Activated CD8-positive, alpha-beta memory T cell treated with anti-CD3 and anti-CD28 coated beads, Interleukin-2, amount 50 U/mL, for 1 hour (primary cell): ENCODE measurements around the gene UBA52.
"Not testable (repeated sequence)": the region's sequence is repeated elsewhere in the genome, so short reads cannot be mapped to it uniquely, and the experiment has no call there.

Source experiments
- DNase-seq: peaks from one replicate; pipeline ENCODE4 v3.0.0-alpha.2; 2020; ENCODE audit errors: extremely low read depth

The UBA52 gene

GRCh38 chr19:18593367-18594095 is 21.9 kb downstream of the UBA52 start:
- DNase-seq: no peak

DNA sequence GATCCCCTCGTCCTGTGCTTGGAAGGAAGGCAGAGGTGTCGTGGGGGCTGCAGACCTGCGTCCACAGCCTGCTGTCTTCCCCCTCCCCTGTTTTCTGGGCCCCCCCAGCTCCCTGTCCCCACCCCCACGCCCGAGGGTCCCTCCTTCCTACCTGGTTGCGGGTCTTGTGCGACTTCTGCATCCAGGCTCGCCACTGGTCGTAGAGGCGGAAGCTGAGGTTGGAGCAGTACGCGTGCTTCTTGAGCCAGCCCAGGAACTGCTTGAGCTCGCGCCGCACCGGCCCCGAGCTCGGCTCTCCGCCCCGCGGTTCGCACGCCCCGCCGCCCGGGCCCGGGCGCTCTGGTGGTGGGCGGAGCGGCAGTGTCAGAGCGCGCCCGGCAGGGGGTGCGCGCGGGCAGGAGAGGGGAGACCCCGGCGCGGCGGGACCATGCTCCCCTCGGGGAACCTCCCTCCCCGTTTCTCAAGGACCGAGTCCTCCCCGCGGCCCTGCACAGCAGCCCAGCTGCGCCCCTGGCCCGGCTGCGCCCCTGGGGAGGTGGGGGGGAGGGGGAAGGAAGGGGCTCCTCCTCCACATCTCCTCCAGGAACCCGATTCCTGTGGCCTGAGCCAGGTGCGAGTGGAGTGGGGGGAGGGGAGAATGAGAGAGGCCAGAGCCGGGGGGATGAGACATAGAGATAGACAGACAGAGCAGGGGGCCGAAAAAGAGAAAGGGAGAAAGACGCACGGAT is 22.6 kb downstream of the UBA52 start:
- peak; percentile 39 for DNase-seq

- DNase-seq: no peak
Observed at GRCh38 chr19:18594824-18595373, 23.2 kb downstream of the UBA52 start.

DNA sequence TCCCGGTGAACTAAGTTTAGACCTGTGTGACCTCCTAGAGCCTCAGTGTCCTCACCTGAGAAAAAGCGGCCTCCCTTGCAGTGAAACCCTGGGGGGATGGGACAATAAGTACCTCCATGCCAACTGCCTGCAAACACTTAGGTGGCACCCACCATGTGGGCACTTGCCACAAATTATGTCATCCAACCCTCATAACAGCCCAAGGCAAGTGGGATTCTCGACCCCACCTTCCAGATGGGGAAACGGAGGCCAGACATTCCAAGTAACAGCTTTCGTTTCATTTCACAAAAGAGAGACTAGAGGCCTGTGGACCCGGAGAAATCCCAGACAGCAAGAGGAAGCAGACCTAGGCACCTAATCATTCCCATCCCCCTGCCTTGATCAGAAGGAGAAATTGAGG is 23.8 kb downstream of the UBA52 start:
- no peak for DNase-seq

GRCh38 chr19:18596752-18597157 is 25.1 kb downstream of the UBA52 start:
- DNase-seq: no peak

DNA sequence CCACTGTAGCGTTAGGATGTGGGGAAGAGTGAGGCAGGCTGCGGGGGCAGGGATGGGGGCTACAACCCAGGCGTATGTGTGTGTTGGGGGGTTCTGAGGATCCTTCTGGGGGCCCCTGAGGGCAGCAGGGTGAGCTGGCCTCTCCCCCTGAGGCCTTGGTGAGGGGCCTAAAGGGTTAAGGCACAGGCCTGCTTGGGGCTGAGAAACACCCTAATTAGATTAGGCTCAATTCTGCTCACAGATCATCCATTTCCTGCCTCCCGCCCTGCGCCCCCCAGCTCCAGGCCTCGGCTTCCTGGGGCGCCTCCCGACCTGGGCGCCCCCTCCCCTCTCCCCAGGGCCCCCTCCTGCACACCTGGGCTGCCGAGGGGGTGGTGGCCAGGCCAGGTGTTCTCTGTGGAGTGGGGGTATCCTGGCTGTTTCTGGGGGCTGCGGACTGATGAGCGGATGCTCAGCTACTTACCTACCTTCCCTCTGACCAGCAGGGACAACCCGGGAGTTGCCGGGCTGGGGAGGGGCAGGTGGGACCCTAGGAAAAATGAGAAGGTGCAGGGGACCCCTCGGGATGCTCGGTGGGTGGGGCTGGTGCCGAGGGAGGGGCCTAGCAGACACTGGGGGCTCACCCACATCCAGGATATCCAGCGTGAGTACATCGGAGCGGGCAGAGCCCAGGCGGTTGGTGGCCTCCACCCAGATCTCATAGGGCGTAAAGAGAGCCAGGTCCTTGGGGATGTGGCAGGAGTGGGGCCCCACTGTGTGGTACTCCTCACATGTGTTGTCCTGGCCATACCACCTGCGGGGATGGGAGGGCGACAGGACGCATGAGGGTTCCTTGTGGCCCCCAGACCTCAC is 26.4 kb downstream of the UBA52 start:
- no peak for DNase-seq

GRCh38 chr19:18599485-18599884 is 27.8 kb downstream of the UBA52 start:
- DNase-seq: no peak

DNA sequence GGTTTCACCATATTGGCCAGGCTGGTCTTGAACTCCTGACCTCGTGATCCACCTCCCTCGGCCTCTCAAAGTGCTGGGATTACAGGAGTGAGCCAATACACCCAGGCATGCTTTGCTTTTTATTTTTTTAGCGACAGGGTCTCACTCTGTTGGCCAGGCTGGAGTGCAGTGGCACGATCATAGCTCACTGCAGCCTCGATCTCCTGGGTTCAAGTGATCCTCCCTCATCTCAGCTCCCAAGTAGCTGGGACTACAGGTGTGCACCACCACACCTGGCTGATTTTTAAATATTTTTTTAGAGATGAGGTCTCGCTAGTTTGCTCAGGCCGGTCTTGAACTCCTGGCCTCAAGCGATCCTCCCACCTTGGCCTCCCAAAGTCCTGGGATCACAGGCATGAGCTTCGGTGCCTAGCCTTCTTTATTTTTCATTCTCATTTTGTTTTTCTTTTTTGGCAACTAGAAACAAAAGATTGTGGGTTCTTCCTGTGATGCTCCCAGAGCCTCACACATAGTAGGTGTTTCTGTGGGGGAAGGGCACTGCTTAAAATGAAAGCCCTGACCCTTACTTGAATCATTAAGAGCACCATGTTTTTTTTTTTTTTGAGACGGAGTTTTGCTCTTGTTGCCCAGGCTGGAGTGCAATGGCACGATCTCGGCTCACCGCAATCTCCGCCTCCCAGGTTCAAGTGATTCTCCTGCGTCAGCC is 29.2 kb downstream of the UBA52 start:
- DNase-seq: not testable (repeated sequence)

DNA sequence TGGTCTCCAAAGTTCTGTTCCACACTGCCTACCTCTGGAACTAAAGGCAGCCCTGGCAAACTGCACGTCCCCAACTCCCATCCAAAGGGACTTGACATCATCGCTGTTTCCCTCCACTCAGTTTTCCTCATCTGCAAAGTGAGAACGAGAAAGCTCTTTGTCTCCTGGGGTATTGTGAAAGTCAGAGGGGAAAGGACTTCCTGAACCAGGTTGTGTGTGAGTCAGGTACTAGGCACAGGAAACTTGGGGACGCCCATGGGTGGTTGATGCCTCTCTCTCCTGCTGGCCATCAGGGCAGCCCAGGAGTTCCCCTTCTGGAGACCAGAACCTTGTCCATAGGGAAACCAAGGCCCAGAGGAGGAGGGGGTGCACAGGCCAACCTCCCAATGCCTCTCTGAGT is 30.2 kb downstream of the UBA52 start:
- DNase-seq: no peak

GRCh38 chr19:18603255-18603957 is 31.7 kb downstream of the UBA52 start:
- DNase-seq: no peak

DNA sequence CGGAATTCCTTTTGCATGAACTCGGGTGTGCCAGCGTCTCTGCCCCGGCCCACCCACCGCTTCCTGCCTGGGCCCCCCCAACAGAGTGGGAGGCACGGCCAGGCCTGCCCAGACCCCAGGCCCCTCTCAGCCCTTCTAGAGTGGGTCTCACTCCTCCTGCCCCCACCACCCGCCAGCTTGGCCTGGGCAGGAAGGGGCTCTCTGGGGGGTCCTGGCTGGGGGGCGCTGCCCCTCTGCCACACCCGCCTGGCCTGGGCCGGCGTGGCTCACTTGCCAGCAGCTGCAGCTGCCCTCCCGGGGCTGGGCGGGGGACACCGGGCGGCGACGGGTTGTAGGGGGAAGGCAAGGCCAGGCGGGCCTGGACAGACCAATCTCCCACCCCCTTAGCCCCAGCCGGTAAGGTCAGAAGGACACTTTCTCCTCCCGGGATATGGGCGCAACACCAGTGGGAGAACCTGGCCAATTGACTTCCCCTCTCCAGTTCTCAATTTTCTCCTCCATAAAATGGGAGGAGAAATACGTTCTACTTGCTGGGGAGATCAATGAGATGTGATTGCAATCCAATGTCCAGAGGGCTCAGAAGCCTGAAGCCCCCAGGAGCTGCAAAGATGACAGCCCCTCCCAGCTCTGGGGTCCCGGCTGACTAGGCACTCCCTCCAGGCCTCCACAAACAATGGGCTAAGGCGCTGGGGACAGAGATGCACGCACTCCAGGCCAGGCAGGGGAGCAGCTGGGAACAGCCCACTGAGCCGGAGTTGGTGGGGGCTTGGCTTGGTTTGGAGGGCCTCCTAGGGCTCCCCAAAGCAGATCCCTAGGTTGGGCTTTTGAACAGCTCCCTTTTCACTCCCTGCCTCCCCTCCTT is 32.5 kb downstream of the UBA52 start:
- no peak for DNase-seq

DNA sequence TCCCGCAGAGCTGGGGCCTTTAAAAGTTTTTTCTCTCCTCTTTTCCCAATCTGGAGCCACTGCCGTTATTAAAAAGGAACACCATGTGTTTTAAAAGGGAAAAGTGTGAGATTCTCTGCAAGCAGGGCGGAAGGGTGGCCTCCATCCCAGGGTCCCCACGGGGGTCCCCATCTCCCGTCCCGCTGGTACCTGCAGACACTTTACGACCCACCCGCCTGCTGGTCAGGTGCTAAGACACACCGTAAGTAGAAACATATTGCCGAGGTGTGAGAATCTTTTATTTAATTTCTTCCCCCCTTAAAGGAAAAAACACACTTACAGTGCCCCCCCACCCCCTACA is 33.1 kb downstream of the UBA52 start:
- no peak for DNase-seq

DNA sequence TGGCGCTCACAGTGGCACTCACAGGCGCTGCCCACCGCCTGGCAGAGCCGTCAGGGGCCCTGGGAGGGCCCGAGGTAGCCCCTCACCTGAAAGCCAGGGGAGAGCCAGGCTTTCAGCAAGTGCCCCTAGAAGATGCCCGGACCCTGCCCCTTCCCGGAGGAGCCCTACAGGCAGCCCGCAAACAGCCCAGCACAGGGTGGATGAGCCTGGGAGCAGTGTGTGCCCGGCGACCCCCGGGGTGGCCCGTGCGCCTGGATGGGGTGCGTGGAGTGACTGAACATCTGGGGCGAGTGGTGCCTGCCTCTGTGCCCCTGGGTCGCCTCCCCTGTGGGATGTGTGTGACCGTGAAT is 33.5 kb downstream of the UBA52 start:
- no peak for DNase-seq

GRCh38 chr19:18605546-18606280 is 34.1 kb downstream of the UBA52 start:
- DNase-seq: no peak

- no peak for DNase-seq
Observed at GRCh38 chr19:18606281-18607225, 34.9 kb downstream of the UBA52 start, which contains the start of gene CRLF1. TSS of gene CRLF1 (minus strand) at chr19:18606799. CDS start at chr19:18606656, 143 bp downstream.

DNA sequence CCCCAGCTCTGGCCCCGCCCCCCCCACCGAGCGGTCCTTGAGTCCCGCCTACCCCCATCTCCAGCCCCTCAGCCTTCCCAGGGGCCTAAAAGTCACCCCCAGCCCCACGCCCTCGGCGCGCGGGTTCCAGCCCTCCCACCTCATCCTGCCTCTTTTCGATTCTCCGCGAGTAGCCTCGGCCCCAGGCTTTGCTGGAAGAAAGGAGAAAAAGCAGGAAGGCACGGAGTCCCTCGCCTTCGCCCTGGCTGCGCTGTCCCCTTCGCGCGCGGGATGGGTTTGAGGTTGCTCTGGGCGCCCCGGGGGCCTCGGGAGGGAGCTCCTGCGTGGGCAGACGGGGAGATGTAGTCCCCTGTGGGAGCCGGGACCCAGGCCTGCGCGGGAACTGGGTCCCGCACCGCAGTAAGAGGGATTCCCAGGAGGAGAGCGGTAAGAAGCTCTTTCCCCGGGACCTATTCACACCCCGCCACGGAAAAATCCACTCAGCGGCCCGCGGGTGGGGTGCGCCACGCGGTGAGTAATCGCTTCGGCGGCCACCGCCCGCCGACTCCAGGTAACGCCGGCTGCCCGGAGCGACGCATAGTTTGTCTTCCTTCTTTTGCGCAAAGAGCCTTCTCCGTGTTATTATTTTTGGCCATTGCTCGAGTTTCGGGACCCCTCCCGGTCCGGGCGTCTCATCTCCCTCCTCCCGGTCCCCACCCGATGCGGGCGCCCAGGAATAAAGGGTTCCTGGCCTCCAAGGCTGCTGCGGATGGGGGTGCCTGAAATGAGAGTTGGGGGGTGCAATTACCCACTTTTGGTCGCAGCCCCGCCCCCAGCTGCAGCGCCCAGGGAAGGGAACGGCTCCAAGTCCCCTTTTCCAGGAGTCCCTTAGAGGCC is 35.8 kb downstream of the UBA52 start:
- no peak for DNase-seq

DNA sequence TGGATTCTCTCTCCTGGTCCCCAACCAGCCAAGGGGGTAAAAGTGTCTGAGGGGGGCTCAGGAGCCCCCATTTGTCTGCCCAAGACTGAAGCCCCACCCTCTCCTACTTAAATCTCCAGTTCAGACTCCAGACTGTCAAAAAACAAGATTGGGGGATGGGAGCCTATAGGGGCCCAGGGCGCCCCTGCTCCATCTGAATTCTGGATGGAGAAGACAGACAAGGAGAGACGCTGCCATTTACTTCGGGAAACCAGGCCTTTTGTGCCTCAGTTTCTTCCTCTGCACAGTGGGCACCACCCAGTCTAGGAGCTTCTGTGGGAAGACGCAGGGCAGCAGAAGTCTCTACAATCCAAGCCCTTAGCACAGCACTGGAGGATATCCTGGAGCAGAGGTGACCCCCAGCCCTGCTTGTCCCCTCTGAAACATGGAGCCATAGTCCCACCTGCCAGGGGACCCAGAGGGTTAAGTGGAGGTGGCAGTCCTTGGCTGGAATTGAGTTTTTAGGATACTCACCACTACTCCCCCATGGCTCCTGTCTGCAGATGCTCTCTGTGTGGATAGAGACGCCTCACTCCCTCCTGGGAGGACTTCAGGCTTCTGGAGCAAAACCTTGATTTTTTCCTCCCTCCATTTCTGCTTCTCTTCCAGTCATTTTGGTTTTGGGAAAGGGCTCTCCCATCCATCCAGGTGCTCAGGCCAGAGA is 36.6 kb downstream of the UBA52 start:
- DNase-seq: no peak
